ENCODE results near the gene SKAP1.
"Not testable (repeated sequence)": the region's sequence is repeated elsewhere in the genome, so short reads cannot be mapped to it uniquely, and the experiment has no call there.

SKAP1 gene

GRCh38 chr17:48445248-48445620 is 15.2 kb upstream of the SKAP1 start:
- no peak for DNase-seq

GRCh38 chr17:48444516-48445247 is 14.7 kb upstream of the SKAP1 start:
- peak; percentile 55 to 59 for DNase-seq

GRCh38 chr17:48443712-48444111 is 13.7 kb upstream of the SKAP1 start:
- DNase-seq = no peak

DNA sequence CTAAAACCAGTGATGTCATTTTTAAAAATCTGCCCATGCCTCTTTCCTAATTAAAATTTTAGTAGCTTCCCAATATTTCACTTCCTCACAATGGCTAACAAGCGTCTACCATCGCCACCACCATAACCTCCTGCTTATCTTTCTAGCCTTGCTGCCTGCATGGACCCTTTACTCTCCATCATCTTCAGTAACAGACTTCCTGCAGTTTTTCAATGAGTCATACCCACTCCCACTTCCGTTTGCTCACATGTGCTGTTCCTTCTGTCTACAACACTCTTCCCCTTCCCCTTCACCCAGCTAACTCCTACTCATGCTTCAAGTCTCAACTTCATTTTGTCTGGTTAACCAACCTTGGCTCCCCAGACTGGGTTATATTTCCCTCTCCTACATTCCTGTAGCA is 12.8 kb upstream of the SKAP1 start:
- DNase-seq = no peak

GRCh38 chr17:48441862-48442261 is 11.8 kb upstream of the SKAP1 start:
- DNase-seq = no peak

GRCh38 chr17:48441231-48441711 is 11.3 kb upstream of the SKAP1 start:
- DNase-seq = no peak

GRCh38 chr17:48440669-48441068 is 10.7 kb upstream of the SKAP1 start:
- DNase-seq = no peak

DNA sequence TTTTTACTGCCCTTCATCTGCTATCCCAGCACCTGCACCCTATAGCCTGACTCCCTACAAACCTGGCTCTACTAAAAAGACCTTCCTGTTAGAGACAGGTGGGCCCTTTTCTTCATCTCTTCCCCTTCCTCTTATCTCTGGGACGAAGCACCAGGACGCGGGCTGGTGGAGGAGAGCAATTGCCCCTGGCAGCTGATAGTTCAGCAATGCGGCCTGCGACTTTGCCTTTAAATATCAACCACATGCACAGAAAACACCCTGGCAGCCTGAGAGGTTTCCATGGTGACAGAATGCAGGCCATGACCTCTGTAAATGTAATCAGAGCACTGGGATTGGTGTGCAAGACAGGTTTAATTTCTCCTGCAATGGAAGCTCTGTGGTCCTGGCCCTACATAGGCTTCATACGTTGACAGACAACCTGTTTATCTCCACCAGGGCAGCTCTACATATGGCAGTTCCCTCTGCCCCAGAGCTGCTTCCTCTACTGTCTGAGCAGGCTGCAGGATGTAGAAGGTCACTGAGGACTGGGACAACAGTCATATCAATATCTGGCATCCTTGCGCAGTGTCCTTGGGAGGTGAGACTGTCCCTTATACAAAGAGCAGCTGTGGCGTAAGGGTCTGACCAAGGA is 10.0 kb upstream of the SKAP1 start:
- peak; percentile 42 to 57 for DNase-seq

GRCh38 chr17:48439110-48439850 is 9.3 kb upstream of the SKAP1 start:
- peak in 1 of 2 experiments; percentile 47 for DNase-seq

GRCh38 chr17:48438516-48439061 is 8.6 kb upstream of the SKAP1 start:
- no peak for DNase-seq

- DNase-seq = no peak
Observed at GRCh38 chr17:48433896-48434295, 3.9 kb upstream of the SKAP1 start.

- no peak for DNase-seq
Observed at GRCh38 chr17:48432820-48433775, 3.1 kb upstream of the SKAP1 start.

- peak; percentile 66 to 67 for DNase-seq
Observed at GRCh38 chr17:48429156-48429555, 858 bp downstream of the SKAP1 start.

DNA sequence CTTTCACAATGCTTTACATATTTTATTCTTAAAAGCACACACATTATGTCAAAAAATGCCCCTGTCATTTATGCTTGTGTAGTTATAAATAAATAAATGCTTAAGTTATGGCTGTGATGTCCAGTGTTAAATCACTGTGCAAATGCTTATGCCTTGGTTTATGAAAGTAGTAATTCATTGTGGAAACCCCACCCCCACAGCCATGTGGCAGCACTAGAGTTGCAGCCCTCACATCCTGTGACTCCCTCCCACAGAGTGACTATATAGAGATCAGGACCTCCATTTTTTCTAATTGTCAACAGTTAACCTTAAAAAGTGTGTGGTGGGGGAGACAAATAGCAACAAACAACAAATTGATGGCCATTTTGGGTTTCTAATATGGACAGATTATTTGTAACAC is 2.4 kb downstream of the SKAP1 start:
- peak; percentile 71 to 76 for DNase-seq

GRCh38 chr17:48426761-48427500 is 3.1 kb downstream of the SKAP1 start:
- DNase-seq = no peak

DNA sequence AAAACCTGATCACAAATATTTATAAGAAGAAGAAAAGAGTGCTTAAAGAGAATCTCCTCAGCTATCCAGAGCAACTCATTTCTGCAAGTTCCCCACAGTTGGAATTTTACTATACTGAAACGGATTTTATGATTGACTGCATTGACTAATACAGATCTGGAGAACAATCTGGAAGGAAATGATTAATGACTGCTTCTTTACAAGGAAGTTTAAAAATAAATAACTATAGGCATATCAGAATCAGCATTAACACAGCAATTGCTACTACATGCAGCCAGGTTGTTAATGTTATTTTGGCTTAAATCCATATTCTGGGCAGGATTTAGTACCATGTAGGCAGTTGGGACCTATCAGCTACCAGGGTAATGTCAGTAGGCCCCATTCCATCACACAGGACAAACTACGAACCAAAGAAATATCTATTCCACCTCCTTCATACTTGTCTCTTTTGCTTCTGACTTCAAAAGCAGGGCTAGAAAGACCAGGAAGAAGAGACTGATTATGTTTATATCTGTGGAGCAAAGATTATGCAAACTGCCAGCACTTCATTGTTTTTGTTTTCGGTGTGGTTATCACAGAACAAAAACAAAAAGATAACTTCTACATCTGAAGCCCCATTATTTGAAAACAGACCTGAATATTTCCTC is 3.9 kb downstream of the SKAP1 start:
- no peak for DNase-seq

DNA sequence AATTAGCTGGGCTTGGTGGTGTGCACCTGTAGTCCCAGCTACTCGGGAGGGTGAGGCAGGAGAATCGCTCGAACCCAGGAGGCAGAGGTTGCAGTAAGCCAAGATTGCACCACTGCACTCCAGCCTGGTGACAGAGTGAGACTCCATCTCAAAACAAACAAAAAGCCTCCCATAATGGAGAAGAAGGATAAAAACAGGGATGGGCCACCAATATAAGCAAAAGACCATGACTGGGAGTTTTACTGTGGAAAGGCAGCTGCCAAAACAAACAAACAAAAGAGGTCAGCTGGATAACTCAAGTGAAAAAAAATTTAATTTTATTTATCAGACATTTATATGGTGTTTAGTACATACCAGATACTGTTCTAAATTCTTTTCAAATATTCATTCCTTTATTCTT is 8.0 kb downstream of the SKAP1 start:
- not testable (repeated sequence) for DNase-seq

GRCh38 chr17:48420823-48421222 is 9.2 kb downstream of the SKAP1 start:
- no peak for DNase-seq

DNA sequence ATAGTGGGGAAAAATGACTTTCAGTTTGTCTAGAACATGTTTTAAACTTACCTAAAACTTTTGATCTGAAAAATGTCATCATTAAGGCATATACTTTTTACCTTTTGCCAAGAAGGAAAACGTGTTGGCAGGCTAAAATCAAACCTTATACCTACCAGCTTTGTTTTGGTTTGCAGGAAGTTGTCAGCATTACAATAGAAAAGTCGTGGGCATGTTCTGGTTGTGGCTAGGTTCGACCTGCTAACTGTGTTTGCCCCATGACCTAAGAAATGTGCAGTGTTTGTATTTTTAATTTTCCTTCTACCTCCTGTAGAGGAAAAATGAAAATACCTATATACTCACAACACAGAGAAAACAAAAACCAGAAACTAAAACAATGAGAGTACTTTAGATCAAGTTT is 13.0 kb downstream of the SKAP1 start:
- DNase-seq = no peak

DNA sequence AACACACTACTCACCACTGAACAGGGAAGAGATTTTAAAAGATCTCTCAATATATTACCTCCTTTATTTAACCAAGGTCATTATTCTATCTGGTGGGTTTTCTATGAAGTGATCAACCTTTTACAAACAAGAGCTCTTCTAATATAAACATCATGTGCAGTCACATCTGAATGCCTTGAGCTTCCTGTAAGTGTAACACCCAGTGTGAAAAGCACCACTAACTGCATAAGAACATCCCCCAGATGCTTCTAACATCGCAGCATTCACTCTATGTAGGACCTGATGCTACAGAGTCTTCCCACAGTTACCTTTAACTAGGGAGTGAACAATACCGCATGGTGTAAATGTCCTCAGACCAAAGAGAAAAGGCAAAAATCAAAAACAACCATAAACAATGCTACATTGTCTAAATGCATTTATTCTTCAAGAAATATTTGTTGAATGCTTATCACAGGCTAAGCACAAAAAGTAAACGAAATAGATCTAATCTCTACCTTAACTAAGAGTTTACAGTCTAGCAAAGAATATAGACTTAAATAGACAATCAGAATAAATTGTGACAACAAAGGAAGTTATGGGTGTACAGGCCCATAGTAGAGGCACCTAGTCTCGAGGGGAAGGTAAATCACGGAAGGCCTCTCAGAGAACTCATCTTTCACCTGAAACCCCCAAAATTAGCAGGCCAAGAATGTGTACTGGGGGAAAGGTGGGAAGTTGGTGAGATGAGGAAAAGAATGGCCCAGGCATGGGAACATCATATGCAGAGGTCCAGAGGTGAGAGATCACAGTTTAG is 16.2 kb downstream of the SKAP1 start:
- DNase-seq = no peak
